Endothelial cell of umbilical vein (primary cell): ENCODE results near the gene NMT1. TPM values are rescaled to one million over a fixed set of nuclear protein-coding genes. Genes with fewer than 3 reads are reported as not detected.

Experiments
- BruUV-seq: library from RNA; stranded (reverse); fragments of 400-500 nt; replicated peaks from 2 replicates; lab custom pipeline; 2021; lab: Mats Ljungman, UMichigan
- CTCF ChIA-PET: fragments of 300-600, 350-600 bp; sonication (Branson Sonifier 250); formaldehyde crosslinking; loops from one replicate; lab custom pipeline; 2021; ENCODE audit warnings: antibody characterized with exemption, inconsistent platforms; lab: Charles Lee
- POLR2A ChIA-PET: fragments of 300-600, 350-600 bp; sonication (Branson Sonifier 250); formaldehyde crosslinking; loops from one replicate; lab custom pipeline; 2021; ENCODE audit warnings: antibody characterized with exemption, inconsistent platforms; lab: Charles Lee
- DNase-seq: peaks from one replicate; pipeline ENCODE4 v3.0.0-alpha.2; 2011; ENCODE audit warnings: low read depth, low spot score
- FAIRE-seq: peaks from 2 replicates; lab custom pipeline; 2011; peaks lifted over from hg19 to GRCh38; lab: Jason Lieb, UNC
- H2AFZ ChIP-seq: 2 replicates; pipeline ENCODE4 v1.6.0; 2012; ENCODE audit warnings: low read depth, low read length, control low read depth, inconsistent platforms
- H3K27ac ChIP-seq: 2 replicates; pipeline ENCODE4 v1.5.1; 2011; ENCODE audit warnings: low read depth, mild to moderate bottlenecking, control low read depth, low read length, moderate library complexity; ENCODE audit not compliant: insufficient read depth
- H3K27me3 ChIP-seq, 2 experiments: 2 replicates each; pipeline versions ENCODE4 v1.6.0 to v1.6.1; 2011; ENCODE audit warnings: low read length in 2 of 2, mixed read lengths in 1 of 2; ENCODE audit not compliant: control insufficient read depth in 2 of 2, insufficient read depth in 2 of 2
- H3K36me3 ChIP-seq, 2 experiments: 2 replicates in 1 of 2; 3 replicates in 1 of 2; pipeline ENCODE4 v1.5.1; 2011; ENCODE audit warnings: low read length in 2 of 2, mild to moderate bottlenecking in 1 of 2, moderate library complexity in 1 of 2; ENCODE audit not compliant: control insufficient read depth in 2 of 2, insufficient read depth in 2 of 2; ENCODE audit errors: extremely low read depth in 1 of 2
- H3K4me1 ChIP-seq: 3 replicates; pipeline ENCODE4 v1.5.1; 2011; ENCODE audit warnings: mild to moderate bottlenecking, low read length; ENCODE audit not compliant: control insufficient read depth, insufficient read depth; ENCODE audit errors: extremely low read depth
- H3K4me2 ChIP-seq: 2 replicates; pipeline ENCODE4 v1.6.1; 2011; ENCODE audit warnings: low read length, control low read depth, mixed read lengths; ENCODE audit not compliant: insufficient read depth
- H3K4me3 ChIP-seq, 3 experiments: fragments of 200-600 bp in 1 of 3; sonication (generic), shearing (Covaris generic) in 1 of 3; replicated peaks in 1 of 3; 2 replicates each; pipeline ENCODE4 v1.5.1; 2011 to 2016; ENCODE audit warnings: control low read depth in 3 of 3, low read length in 3 of 3, mild to moderate bottlenecking in 2 of 3, inconsistent platforms in 1 of 3, low read depth in 1 of 3, moderate library complexity in 1 of 3; ENCODE audit not compliant: insufficient read depth in 1 of 3
- H3K79me2 ChIP-seq: 2 replicates; pipeline ENCODE4 v1.6.0; 2012; ENCODE audit warnings: low read length, inconsistent platforms; ENCODE audit not compliant: control insufficient read depth, insufficient read depth
- H3K9ac ChIP-seq: replicated peaks from 2 replicates; pipeline ENCODE3; 2011; ENCODE audit warnings: low read length, control low read depth; ENCODE audit not compliant: insufficient read depth; ENCODE audit errors: extremely low read depth
- H3K9me1 ChIP-seq: replicated peaks from 3 replicates; pipeline ENCODE4 v1.6.0; 2011; ENCODE audit warnings: mild to moderate bottlenecking, low read length; ENCODE audit not compliant: control insufficient read depth, insufficient read depth; ENCODE audit errors: extremely low read depth
- H3K9me3 ChIP-seq: replicated peaks from 2 replicates; pipeline ENCODE4 v1.5.1; 2012; ENCODE audit warnings: low read length, inconsistent platforms; ENCODE audit not compliant: control insufficient read depth, insufficient read depth
- H4K20me1 ChIP-seq: replicated peaks from 2 replicates; pipeline ENCODE3; 2011; ENCODE audit warnings: mild to moderate bottlenecking, low read length; ENCODE audit not compliant: control insufficient read depth, insufficient read depth; ENCODE audit errors: extremely low read depth
- CTCF ChIP-seq, 2 donors: IDR thresholded peaks; 1 replicate in 1 of 2; 2 replicates in 1 of 2; pipeline ENCODE4 v1.5.1; 2011; ENCODE audit warnings: low read length in 2 of 2, mild to moderate bottlenecking in 2 of 2, moderate library complexity in 2 of 2, control low read depth in 1 of 2, inconsistent platforms in 1 of 2, low read depth in 1 of 2; ENCODE audit not compliant: insufficient read depth in 1 of 2; ENCODE audit errors: extremely low read depth in 1 of 2
- EZH2 ChIP-seq: IDR thresholded peaks from 2 replicates; pipeline ENCODE4 v1.6.1; 2012; ENCODE audit warnings: borderline replicate concordance, low read depth, mild to moderate bottlenecking, moderate library complexity, low read length, inconsistent platforms; ENCODE audit not compliant: severe bottlenecking
- FOS ChIP-seq: IDR thresholded peaks from 2 replicates; pipeline ENCODE4 v1.6.1; 2011; ENCODE audit warnings: mild to moderate bottlenecking, low read length, moderate library complexity, borderline replicate concordance; ENCODE audit not compliant: insufficient read depth
- GATA2 ChIP-seq: IDR thresholded peaks from 2 replicates; pipeline ENCODE4 v1.7.0; 2011; ENCODE audit warnings: low read depth, mild to moderate bottlenecking, moderate library complexity, mixed read lengths, low read length; ENCODE audit not compliant: insufficient read length, insufficient read depth
- JUN ChIP-seq: IDR thresholded peaks from 2 replicates; pipeline ENCODE4 v1.6.1; 2011; ENCODE audit warnings: borderline replicate concordance, low read depth; ENCODE audit not compliant: insufficient read length, insufficient read depth
- MAX ChIP-seq: IDR thresholded peaks from 2 replicates; pipeline ENCODE4 v1.6.1; 2011; ENCODE audit not compliant: insufficient read depth, insufficient read length
- MYC ChIP-seq: IDR thresholded peaks from one replicate; pipeline ENCODE4 v1.6.1; 2011; ENCODE audit warnings: mild to moderate bottlenecking, low read depth, low read length
- POLR2A ChIP-seq: IDR thresholded peaks from 2 replicates; pipeline ENCODE4 v1.6.1; 2012; ENCODE audit warnings: low read depth, mild to moderate bottlenecking, control low read depth, low read length
- POLR2AphosphoS5 ChIP-seq: IDR thresholded peaks from 2 replicates; pipeline ENCODE4 v1.6.1; 2012; ENCODE audit warnings: low read depth, mild to moderate bottlenecking, control low read depth, low read length, moderate library complexity; ENCODE audit not compliant: insufficient read depth
- dilution Hi-C: fragments of 300-500 bp; cut with MboI; formaldehyde crosslinking; loops from one replicate; pipeline ENCODE4 v1.15.0; 2019; ENCODE audit warnings: low sequenced_read_pairs; ENCODE audit not compliant: extremely low pct_ligation_motif_present
- intact Hi-C: fragments of 100-400 bp; cut with micrococcal nuclease; formaldehyde crosslinking; loops from one replicate; pipeline ENCODE4 v1.10.0; 2022
- polyA plus RNA-seq, 4 experiments: library from polyadenylated mRNA; depleted of rRNA in 3 of 4; stranded (reverse) in 3 of 4; unstranded in 1 of 4; fragments of >200 nt; gene quantifications; 2 replicates each; pipeline versions ENCODE4 v1.2.1 to v1.2.3, GENCODE V29; 2011 to 2012; ENCODE audit warnings: missing spikeins in 1 of 4
- total RNA-seq: library from RNA; stranded (reverse); gene quantifications from 2 replicates; pipeline ENCODE4 v1.2.3, GENCODE V29; 2021

NMT1 gene
- total and polyA plus RNA-seq, 2 donors (not counting 3 experiments of a cell fraction or from before 2014, with no cell fraction given): 37.6 to 135 TPM

GRCh38 chr17:45155483-45155882, 94.4 kb downstream of the NMT1 start:
- DNase-seq (no peak), FAIRE-seq (no peak)
- Histone ChIP-seq H3K79me2 (peaks cover 29% of the 10 kb centered on the region), H3K4me1 (peaks cover 39% of the 10 kb centered on the region), H3K9me3 (no peaks in the 10 kb centered on the region), H3K27me3 (no peaks in the 10 kb centered on the region), H2AFZ (no peak overlapping the region), H3K36me3 (no peaks in the 10 kb centered on the region), H3K27ac (no peak overlapping the region), H4K20me1 (no peaks in the 10 kb centered on the region), H3K9me1 (no peaks in the 10 kb centered on the region), H3K4me2 (no peak overlapping the region), H3K9ac (no peak overlapping the region), H3K4me3 (no peak overlapping the region)
- dilution Hi-C loops: no loop called here
- CTCF ChIA-PET: interaction anchor here (0.6 to 2.5 kb wide), 5 partner anchors 20 to 1037 kb away, joined by 3 to 17 read pairs (median 3); partner anchors contain the start of genes ACBD4 and KANSL1
- TF ChIP-seq MAX (no peak), JUN (no peak), CTCF (IDR thresholded peaks at IDR 0.05; ENCODE audit: extremely low read depth in 1 of 2, insufficient read depth in 1 of 2, low read depth in 1 of 2, low read length in 2 of 2) (no peak), FOS (no peak), GATA2 (no peak), POLR2A (no peak), POLR2AphosphoS5 (no peak), EZH2 (no peak), MYC (no peak)
- POLR2A ChIA-PET: interaction anchor here (0.7 kb wide), 1 partner anchor 184 kb away, joined by 9 read pairs; no protein-coding TSS in a partner anchor
- intact Hi-C loops: no loop called here
- no TSS peak for BruUV-seq
